GM18517 (cell line): Measurements from ENCODE around the gene GTPBP4.
"Not testable (repeated sequence)": the region's sequence is repeated elsewhere in the genome, so short reads cannot be mapped to it uniquely, and the experiment has no call there.

Experiments
- ATAC-seq: cut with Tn5 transposase; IDR thresholded peaks from one replicate; pipeline ENCODE4 v1.9.1; 2021; ENCODE audit warnings: mild to moderate bottlenecking, moderate library complexity; ENCODE audit not compliant: unreplicated experiment

The GTPBP4 gene

GRCh38 chr10:1024103-1024502, 35.9 kb downstream of the GTPBP4 start:
- ATAC-seq = no peak

GRCh38 chr10:1025683-1026082, 37.4 kb downstream of the GTPBP4 start, which contains the start of gene IDI2:
Gene IDI2 (minus strand): TSS chr10:1025859. CDS start chr10:1024723, 1,136 bp downstream.
- no peak for ATAC-seq

GRCh38 chr10:1026578-1026977, 38.3 kb downstream of the GTPBP4 start:
- ATAC-seq = no peak

GRCh38 chr10:1029838-1030237, 41.6 kb downstream of the GTPBP4 start:
- ATAC-seq = no peak

- ATAC-seq = no peak
These were observed 45.4 kb downstream of the GTPBP4 start for GRCh38 chr10:1033601-1034000.

- ATAC-seq = no peak
These were observed 46.5 kb downstream of the GTPBP4 start for GRCh38 chr10:1034758-1035157.

- no peak for ATAC-seq
These were observed 47.0 kb downstream of the GTPBP4 start for GRCh38 chr10:1035201-1035600.

- ATAC-seq = peak; percentile 63
These were observed 48.1 kb downstream of the GTPBP4 start for GRCh38 chr10:1036341-1036791.

GRCh38 chr10:1037098-1037497, 48.9 kb downstream of the GTPBP4 start:
- no peak for ATAC-seq

GRCh38 chr10:1038769-1039168, 50.5 kb downstream of the GTPBP4 start:
- not testable (repeated sequence) for ATAC-seq

- ATAC-seq = no peak
These were observed 51.9 kb downstream of the GTPBP4 start for GRCh38 chr10:1040133-1040532.

GRCh38 chr10:1041514-1041913, 53.3 kb downstream of the GTPBP4 start:
- no peak for ATAC-seq

GRCh38 chr10:1043532-1043995, 55.3 kb downstream of the GTPBP4 start:
- peak; percentile 55 for ATAC-seq

- no peak for ATAC-seq
These were observed 55.9 kb downstream of the GTPBP4 start for GRCh38 chr10:1044146-1044545.

GRCh38 chr10:1044964-1045363, 56.7 kb downstream of the GTPBP4 start:
- ATAC-seq = no peak

- no peak for ATAC-seq
These were observed 57.2 kb downstream of the GTPBP4 start for GRCh38 chr10:1045415-1045814.

- ATAC-seq = no peak
These were observed 59.7 kb downstream of the GTPBP4 start for GRCh38 chr10:1047937-1048336.

GRCh38 chr10:1048349-1048731, 60.1 kb downstream of the GTPBP4 start:
- no peak for ATAC-seq

- peak; percentile 82 for ATAC-seq
These were observed 60.6 kb downstream of the GTPBP4 start, which contains the start of gene IDI1 for GRCh38 chr10:1048732-1049424. Gene IDI1 (minus strand): TSS chr10:1049119. CDS start chr10:1049003, 116 bp downstream.

- ATAC-seq = no peak
These were observed 61.3 kb downstream of the GTPBP4 start for GRCh38 chr10:1049425-1049958.

GRCh38 chr10:1050145-1050544, 61.9 kb downstream of the GTPBP4 start:
- ATAC-seq = no peak

- ATAC-seq = no peak
These were observed 62.3 kb downstream of the GTPBP4 start for GRCh38 chr10:1050554-1050953.
